HepG2 (cell line): ENCODE measurements around the gene NGEF. TPM values are rescaled to one million over a fixed set of nuclear protein-coding genes. Genes with fewer than 3 reads are reported as not detected.

Source experiments
- FOXK1 ChIP-seq: sonication (generic); formaldehyde crosslinking; IDR thresholded peaks from 2 replicates; pipeline ENCODE4 v1.4.0; 2020; ENCODE audit warnings: low read depth, missing genetic modification reagents, borderline replicate concordance
- HDAC2 ChIP-seq: sonication (generic); formaldehyde crosslinking; IDR thresholded peaks from 2 replicates; pipeline ENCODE4 v1.4.0; 2020; ENCODE audit warnings: missing genetic modification reagents
- HOXD1 ChIP-seq: sonication (generic); formaldehyde crosslinking; IDR thresholded peaks from 2 replicates; pipeline ENCODE4 v1.5.0; 2020; ENCODE audit warnings: missing genetic modification reagents
- JDP2 ChIP-seq: sonication (generic); formaldehyde crosslinking; IDR thresholded peaks from 2 replicates; pipeline ENCODE4 v1.8.1; 2022; ENCODE audit warnings: missing genetic modification reagents, borderline replicate concordance
- MED8 ChIP-seq: sonication (generic); formaldehyde crosslinking; IDR thresholded peaks from 2 replicates; pipeline ENCODE4 v1.8.1; 2023; ENCODE audit warnings: mild to moderate bottlenecking, missing genetic modification reagents; ENCODE audit not compliant: insufficient replicate concordance
- NCOR1 ChIP-seq: fragments of 200-600 bp; sonication (generic); IDR thresholded peaks from 2 replicates; pipeline ENCODE4 v1.7.0; 2017; ENCODE audit warnings: antibody characterized with exemption, low read length, borderline replicate concordance
- NONO ChIP-seq, 2 experiments: fragments of 450-650 bp in 1 of 2; sonication (generic) in 1 of 2; formaldehyde crosslinking in 1 of 2; IDR thresholded peaks in 1 of 2; conservative IDR thresholded peaks in 1 of 2; 2 replicates each; pipeline versions ENCODE4 v1.6.1 to v1.8.0; 2017 to 2022; ENCODE audit warnings: mild to moderate bottlenecking in 1 of 2, missing genetic modification reagents in 1 of 2, moderate library complexity in 1 of 2
- PRDM10 ChIP-seq: sonication (generic); formaldehyde crosslinking; IDR thresholded peaks from 2 replicates; pipeline ENCODE4 v1.4.0; 2020; ENCODE audit warnings: low read depth, missing genetic modification reagents
- RFX3 ChIP-seq: IDR thresholded peaks from 2 replicates; pipeline ENCODE4 v1.6.1; 2016; ENCODE audit warnings: missing biosample characterization, missing genetic modification reagents
- SKI ChIP-seq: fragments of 450-650 bp; IDR thresholded peaks from one replicate; pipeline ENCODE4 v1.6.1; 2018; ENCODE audit warnings: mild to moderate bottlenecking; ENCODE audit not compliant: partially characterized antibody
- TP53 ChIP-seq: sonication (generic); formaldehyde crosslinking; conservative IDR thresholded peaks from 2 replicates; pipeline ENCODE4 v1.4.0; 2020; ENCODE audit warnings: missing genetic modification reagents
- ZBTB3 ChIP-seq: sonication (generic); formaldehyde crosslinking; IDR thresholded peaks from 2 replicates; pipeline ENCODE4 v1.4.0; 2020; ENCODE audit warnings: low read depth, mild to moderate bottlenecking, moderate library complexity, missing genetic modification reagents, borderline replicate concordance
- polyA plus RNA-seq, 8 experiments: library from polyadenylated mRNA; depleted of rRNA in 3 of 8; stranded (reverse) in 7 of 8; unstranded in 1 of 8; fragments of >200 nt; fragmentation: Illumina TruSeq in 4 of 8; extraction: Trizol in 4 of 8; gene quantifications; 2 replicates each; pipeline versions ENCODE4 v1.2.1 to v1.2.3, GENCODE V29; 2011 to 2016; ENCODE audit warnings: low read depth in 4 of 8, missing spikeins in 1 of 8, mixed read lengths in 1 of 8; ENCODE audit not compliant: insufficient read depth in 1 of 8
- total RNA-seq, 5 experiments: library from RNA; depleted of rRNA; stranded (reverse); fragments of >200 nt; fragmentation: Illumina TruSeq; extraction: Trizol; gene quantifications; 2 replicates each; pipeline ENCODE4 v1.2.3, GENCODE V29; 2016; ENCODE audit warnings: low read depth in 1 of 5
- TF ChIP-seq, protein P1 (sequence below): sonication (generic); formaldehyde crosslinking; IDR thresholded peaks from 2 replicates; pipeline ENCODE4 v1.9.0; 2021; ENCODE audit warnings: missing genetic modification reagents, borderline replicate concordance
- TF ChIP-seq, protein P2 (sequence below): sonication (generic); formaldehyde crosslinking; IDR thresholded peaks from 2 replicates; pipeline ENCODE4 v1.4.0; 2020; ENCODE audit warnings: missing genetic modification reagents
- TF ChIP-seq, protein P3 (sequence below): sonication (generic); formaldehyde crosslinking; IDR thresholded peaks from 2 replicates; pipeline ENCODE4 v1.5.0; 2020; ENCODE audit warnings: missing genetic modification reagents
- TF ChIP-seq, protein P4 (sequence below): sonication (generic); formaldehyde crosslinking; IDR thresholded peaks from 2 replicates; pipeline ENCODE4 v1.9.0; 2021; ENCODE audit warnings: missing genetic modification reagents, mild to moderate bottlenecking, borderline replicate concordance
- TF ChIP-seq, protein P5 (sequence below): sonication (generic); formaldehyde crosslinking; IDR thresholded peaks from 2 replicates; pipeline ENCODE4 v1.5.1; 2020; ENCODE audit warnings: missing genetic modification reagents, mild to moderate bottlenecking, borderline replicate concordance

Gene NGEF
- total and polyA plus RNA-seq, 2 of the 13 experiments (the other 11 are each of a cell fraction or from before 2014, with no cell fraction given), result 14.4 to 36.9 TPM

GRCh38 chr2:233013027-233013461 is at the start of gene NGEF (continued):
- TF ChIP-seq RFX3 (no peak), SKI (peak; percentile 66), NONO (IDR thresholded peaks at IDR 0.05) (no peak), NONO (CRISPR knock-in tag; conservative IDR thresholded peaks at IDR 0.05) (peak; percentile 90), HDAC2 (peak; percentile 97), NCOR1 (peak; percentile 69; the same call in 1 of the 2 replicates), TP53 (CRISPR knock-in tag) (no peak), FOXK1 (peak; percentile 97), JDP2 (CRISPR knock-in tag) (no peak), HOXD1 (0 out of 2 replicates have a peak, but pooled peaks have one; percentile 48), PRDM10 (CRISPR knock-in tag) (0 out of 2 replicates have a peak, but pooled peaks have one; percentile 29), MED8 (no peak), ZBTB3 (no peak)
- TF ChIP-seq, protein P1, sequence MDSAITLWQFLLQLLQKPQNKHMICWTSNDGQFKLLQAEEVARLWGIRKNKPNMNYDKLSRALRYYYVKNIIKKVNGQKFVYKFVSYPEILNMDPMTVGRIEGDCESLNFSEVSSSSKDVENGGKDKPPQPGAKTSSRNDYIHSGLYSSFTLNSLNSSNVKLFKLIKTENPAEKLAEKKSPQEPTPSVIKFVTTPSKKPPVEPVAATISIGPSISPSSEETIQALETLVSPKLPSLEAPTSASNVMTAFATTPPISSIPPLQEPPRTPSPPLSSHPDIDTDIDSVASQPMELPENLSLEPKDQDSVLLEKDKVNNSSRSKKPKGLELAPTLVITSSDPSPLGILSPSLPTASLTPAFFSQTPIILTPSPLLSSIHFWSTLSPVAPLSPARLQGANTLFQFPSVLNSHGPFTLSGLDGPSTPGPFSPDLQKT (CRISPR knock-in tag), result no peak
- TF ChIP-seq, protein P2, sequence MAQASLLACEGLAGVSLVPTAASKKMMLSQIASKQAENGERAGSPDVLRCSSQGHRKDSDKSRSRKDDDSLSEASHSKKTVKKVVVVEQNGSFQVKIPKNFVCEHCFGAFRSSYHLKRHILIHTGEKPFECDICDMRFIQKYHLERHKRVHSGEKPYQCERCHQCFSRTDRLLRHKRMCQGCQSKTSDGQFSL, result no peak
- TF ChIP-seq, protein P3, sequence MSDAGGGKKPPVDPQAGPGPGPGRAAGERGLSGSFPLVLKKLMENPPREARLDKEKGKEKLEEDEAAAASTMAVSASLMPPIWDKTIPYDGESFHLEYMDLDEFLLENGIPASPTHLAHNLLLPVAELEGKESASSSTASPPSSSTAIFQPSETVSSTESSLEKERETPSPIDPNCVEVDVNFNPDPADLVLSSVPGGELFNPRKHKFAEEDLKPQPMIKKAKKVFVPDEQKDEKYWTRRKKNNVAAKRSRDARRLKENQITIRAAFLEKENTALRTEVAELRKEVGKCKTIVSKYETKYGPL, result no peak
- TF ChIP-seq, protein P4, sequence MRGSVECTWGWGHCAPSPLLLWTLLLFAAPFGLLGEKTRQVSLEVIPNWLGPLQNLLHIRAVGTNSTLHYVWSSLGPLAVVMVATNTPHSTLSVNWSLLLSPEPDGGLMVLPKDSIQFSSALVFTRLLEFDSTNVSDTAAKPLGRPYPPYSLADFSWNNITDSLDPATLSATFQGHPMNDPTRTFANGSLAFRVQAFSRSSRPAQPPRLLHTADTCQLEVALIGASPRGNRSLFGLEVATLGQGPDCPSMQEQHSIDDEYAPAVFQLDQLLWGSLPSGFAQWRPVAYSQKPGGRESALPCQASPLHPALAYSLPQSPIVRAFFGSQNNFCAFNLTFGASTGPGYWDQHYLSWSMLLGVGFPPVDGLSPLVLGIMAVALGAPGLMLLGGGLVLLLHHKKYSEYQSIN (CRISPR knock-in tag), result no peak
- TF ChIP-seq, protein P5, sequence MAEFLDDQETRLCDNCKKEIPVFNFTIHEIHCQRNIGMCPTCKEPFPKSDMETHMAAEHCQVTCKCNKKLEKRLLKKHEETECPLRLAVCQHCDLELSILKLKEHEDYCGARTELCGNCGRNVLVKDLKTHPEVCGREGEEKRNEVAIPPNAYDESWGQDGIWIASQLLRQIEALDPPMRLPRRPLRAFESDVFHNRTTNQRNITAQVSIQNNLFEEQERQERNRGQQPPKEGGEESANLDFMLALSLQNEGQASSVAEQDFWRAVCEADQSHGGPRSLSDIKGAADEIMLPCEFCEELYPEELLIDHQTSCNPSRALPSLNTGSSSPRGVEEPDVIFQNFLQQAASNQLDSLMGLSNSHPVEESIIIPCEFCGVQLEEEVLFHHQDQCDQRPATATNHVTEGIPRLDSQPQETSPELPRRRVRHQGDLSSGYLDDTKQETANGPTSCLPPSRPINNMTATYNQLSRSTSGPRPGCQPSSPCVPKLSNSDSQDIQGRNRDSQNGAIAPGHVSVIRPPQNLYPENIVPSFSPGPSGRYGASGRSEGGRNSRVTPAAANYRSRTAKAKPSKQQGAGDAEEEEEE (CRISPR knock-in tag), result no peak
